ENCODE results near the gene ADD1.

The ADD1 gene

GRCh38 chr4:2804973-2805501 is 38.6 kb upstream of the ADD1 start:
- DNase-seq (ENCODE audit: low read depth in 3 of 3) = no peak

DNA sequence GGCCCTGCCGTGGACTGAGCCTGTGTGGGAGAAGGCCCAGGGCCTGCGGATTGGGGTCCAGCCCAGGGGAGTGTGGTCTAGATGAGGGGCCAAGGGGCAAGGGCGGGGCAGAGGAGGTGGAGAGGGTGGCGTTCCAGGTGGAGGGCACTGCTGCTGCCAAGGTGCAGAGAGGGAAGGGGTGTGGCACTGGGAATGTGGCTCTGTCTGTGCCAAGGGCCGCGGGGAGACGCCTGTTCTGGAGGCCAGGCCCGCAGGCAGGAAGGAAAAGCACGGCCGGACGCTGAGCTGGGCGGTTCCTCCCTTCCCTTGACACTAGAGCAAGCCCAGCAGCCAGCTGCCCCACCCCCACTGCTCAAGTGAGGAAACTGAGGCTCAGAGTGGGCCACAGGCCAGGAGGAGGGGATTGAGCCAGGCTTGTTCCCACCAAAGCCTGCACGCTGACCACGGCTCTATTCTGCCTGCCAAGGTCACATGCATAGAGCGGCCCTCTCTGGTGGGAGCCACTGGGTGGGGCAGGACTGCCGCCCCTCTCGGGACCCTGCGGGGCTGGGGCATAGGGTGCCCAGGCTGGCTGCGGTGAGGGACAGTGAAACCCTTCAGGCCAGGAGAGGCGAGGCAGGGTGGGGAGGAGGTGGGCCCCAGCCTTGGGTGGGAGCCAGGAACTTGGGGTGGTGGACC is 37.8 kb upstream of the ADD1 start:
- no peak for DNase-seq (ENCODE audit: low read depth in 3 of 3)

DNA sequence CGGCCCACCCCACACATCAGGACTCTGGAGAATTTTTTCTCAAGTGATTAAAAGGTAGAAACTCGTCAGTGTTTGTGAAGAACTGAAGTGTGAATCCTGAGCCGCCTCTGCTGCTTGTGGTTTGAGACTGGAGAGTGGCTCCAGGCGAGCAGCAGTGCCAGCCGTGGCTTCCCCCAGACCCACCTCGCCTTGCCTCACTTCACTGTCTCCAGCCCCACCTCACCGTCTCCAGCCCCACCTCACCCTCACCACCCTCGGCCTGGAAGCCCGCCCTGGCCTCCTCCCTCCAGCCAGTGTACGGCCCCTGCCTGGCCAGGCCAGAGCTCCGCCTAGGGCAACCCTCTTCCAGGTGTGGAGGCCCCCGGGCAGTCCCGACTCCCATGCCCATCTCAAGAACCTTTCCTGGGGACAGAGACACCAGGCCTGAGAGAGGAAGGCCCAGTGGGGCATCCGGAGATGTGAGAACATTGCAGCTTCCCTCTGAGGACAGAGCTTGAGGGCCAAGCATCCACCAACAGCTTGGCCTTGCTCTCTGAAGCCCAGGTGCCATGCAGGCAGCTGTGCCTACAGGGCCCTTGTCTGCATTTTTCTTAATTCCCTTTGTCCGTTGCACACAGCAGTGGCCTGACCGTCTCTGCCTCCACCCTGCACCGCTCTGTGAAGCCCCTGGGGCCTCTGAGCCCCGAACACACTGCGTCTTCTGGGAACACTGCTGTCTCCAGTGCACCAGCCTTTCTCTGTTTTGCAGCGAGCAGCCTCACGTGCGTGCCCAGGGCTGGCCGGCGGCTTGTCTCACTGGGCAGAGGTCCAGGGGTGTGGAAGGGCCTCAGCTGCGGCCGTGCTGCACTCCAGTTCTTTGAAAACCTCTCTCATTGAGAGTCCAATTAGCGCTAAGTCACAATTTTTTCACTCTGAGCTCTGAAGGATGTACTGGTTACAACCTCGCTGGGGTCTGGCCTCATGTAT is 37.0 kb upstream of the ADD1 start:
- DNase-seq (ENCODE audit: low read depth in 3 of 3) = no peak

- no peak for DNase-seq (ENCODE audit: low read depth in 3 of 3)
Measured at GRCh38 chr4:2807571-2807970, 36.1 kb upstream of the ADD1 start.

- no peak for DNase-seq (ENCODE audit: low read depth in 3 of 3)
Measured at GRCh38 chr4:2808001-2808400, 35.6 kb upstream of the ADD1 start.

- no peak for DNase-seq (ENCODE audit: low read depth in 3 of 3)
Measured at GRCh38 chr4:2809610-2810180, 33.9 kb upstream of the ADD1 start.

DNA sequence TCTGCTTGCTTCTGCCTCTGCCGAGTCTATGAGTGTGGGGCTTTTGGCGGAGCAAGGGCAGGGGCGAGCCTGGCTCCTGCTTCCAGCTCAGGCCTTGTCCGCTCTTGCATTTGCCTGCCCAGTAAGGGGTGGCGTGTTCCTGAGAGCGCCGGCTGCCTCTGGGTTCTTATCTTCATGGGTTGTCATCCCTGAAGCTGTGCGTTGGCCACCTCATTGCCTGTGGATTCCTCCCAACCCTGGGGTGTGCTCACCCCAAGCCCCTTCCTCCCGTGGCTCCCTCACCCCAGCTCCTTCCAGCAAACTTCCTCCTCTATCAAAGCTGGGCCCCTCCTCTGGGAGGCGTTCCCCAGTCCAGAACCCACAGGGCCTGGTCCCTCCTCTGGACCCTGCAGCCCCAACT is 33.3 kb upstream of the ADD1 start:
- DNase-seq (ENCODE audit: low read depth in 3 of 3) = no peak

DNA sequence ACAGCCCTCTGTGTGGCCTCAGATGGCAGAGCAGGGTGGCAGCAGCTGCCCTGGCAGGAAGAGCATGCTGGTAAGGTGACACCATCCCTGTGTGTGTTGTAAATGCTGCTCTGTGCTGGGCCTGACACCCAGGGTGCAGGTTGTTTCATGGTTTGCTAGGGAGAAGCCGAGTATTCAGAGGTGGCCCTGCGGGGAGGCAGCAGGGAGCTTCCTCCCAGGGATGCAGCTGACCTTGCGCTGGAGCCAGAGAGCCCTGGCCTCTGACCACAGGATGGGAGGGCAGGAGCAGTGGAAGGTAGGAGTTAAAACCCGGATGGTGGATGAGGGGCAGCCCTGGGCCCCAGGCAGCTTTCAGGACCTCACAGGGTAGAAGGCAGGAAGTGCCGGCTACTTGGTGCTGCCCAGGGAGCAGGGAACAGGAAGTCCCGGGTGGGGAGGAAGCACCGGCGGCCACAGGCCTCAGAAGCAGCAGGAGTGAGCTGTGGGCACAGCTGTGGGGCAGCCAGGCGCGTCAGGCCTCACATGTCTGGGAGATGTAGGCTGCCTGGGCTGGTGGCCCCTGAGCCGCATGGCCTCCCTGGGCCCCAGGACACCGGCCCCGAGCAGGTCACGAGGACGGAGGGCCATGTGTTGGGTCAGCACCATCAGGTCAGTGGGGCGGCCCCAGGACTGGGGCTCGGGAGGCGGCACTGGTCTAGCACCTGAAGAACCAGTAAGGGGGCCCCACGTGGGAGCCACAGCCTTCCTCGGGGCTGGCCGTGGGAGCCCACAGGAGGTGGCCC is 31.6 kb upstream of the ADD1 start:
- peak in 2 of 3 experiments; percentile 20 to 71 for DNase-seq (ENCODE audit: low read depth in 3 of 3)

DNA sequence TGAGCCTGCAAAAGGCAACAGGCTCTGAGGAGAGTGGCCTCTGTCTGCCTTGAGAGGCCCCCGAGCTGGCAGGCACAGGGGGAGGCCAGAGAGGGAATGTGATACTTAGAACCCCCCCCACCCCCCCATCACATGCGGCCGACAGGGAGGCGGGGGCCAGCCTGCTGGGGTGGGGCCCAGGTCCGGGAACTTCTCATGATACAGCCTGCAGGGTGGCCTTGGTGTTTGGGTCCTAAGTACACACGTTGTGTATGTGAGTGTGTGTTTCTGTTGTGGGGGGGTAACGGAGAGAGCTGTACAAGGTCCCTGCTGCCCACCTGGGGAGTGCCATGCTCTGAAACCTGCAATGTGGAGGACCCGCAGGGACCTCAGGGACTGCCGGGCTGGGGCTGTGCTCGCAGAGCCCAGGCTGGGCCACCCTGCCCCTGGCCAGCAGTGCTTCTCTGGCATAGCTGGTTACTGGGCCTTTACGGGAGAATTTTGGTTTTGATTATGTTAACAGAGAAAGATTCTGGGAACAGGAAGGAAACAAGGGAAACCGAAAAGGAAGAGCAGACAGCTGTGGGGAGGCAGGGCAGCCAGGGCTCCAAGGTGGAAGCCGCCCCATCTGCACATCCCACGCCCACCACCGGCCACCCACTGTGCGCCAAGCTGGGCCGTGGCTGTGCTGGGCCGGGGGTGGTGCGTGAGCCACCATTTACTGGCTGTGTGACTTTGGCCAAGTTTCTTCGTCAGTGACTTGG is 30.9 kb upstream of the ADD1 start:
- no peak for DNase-seq (ENCODE audit: low read depth in 3 of 3)

GRCh38 chr4:2813446-2814405 is 29.9 kb upstream of the ADD1 start:
- DNase-seq (ENCODE audit: low read depth in 3 of 3) = no peak

- DNase-seq (ENCODE audit: low read depth in 3 of 3) = no peak
Measured at GRCh38 chr4:2814627-2815270, 28.9 kb upstream of the ADD1 start.

- DNase-seq (ENCODE audit: low read depth in 3 of 3) = no peak
Measured at GRCh38 chr4:2816401-2816954, 27.2 kb upstream of the ADD1 start.

- DNase-seq (ENCODE audit: low read depth in 3 of 3) = no peak
Measured at GRCh38 chr4:2817137-2817536, 26.5 kb upstream of the ADD1 start.

GRCh38 chr4:2817701-2818350 is 25.8 kb upstream of the ADD1 start:
- DNase-seq (ENCODE audit: low read depth in 3 of 3) = no peak

GRCh38 chr4:2818351-2818939 is 25.2 kb upstream of the ADD1 start:
- no peak for DNase-seq (ENCODE audit: low read depth in 3 of 3)

DNA sequence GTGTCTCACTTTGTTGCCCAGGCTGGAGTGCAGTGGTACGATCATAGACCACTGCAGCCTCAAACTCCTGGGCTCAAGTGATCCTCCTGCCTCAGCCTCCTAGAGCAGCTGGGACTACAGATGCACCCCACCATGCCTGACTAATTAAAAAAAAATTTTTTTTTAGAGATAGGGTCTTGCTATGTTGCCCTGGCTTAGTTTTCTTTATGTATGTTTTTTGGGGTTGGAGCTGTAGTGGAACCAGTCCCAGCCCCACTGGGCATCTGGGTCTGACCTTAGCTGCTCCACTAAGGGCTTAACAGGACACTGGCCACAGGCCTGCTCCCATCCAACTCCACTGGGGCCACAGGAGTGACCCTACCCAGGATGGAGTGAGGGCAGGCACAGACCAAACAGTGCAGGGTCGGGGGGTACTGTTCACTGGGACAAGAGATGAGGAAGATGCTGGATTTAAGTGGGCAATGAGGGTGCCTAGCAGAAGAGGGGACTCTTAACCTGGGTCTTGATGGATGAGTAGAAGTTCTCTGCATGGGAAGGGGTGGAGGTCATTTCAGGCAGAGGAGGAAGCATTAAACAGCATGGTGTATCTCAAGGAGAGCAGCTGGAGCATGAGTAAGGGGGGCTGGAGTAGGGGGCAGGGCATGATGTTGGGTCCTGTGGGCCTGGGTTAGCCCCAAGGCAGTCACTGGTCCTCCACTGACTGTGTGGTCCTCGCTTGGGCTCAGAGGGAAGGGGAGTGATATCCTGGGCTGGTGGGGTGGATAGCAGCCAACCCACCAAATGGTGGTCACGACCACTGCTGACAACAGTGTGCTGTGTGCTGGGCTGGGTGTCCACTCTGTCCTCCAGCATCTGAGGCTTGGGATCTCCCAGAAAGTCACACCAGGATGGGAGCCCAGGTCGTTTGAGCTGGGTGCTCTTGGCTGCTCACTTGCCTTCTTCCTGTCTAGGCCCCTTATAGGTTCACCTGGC is 24.1 kb upstream of the ADD1 start:
- DNase-seq (ENCODE audit: low read depth in 3 of 3) = no peak
